ENCODE measurements around the gene C1orf174.

The C1orf174 gene

GRCh38 chr1:3894626-3895278, 5.3 kb downstream of the C1orf174 start:
- in situ Hi-C loops (cut with HindIII; ENCODE audit: low pct_unique_long_range_greater_than_20kb, low sequenced_read_pairs) = no loop called here
- no peak for TF ChIP-seq JUND (IDR thresholded peaks at IDR 0.05; ENCODE audit: low read depth)
- DNase-seq (ENCODE audit: low read depth in 1 of 2, low spot score in 1 of 2) = no peak

- in situ Hi-C loops (cut with HindIII; ENCODE audit: low pct_unique_long_range_greater_than_20kb, low sequenced_read_pairs) = no loop called here
- no peak for TF ChIP-seq JUND (IDR thresholded peaks at IDR 0.05; ENCODE audit: low read depth)
- no peak for DNase-seq (ENCODE audit: low read depth in 1 of 2, low spot score in 1 of 2)
Measured at GRCh38 chr1:3893190-3893589, 6.9 kb downstream of the C1orf174 start.

- in situ Hi-C loops (cut with HindIII; ENCODE audit: low pct_unique_long_range_greater_than_20kb, low sequenced_read_pairs) = no loop called here
- no peak for TF ChIP-seq JUND (IDR thresholded peaks at IDR 0.05; ENCODE audit: low read depth)
- DNase-seq (ENCODE audit: low read depth in 1 of 2, low spot score in 1 of 2) = no peak
Measured at GRCh38 chr1:3892748-3893147, 7.3 kb downstream of the C1orf174 start.

- no peak for DNase-seq (ENCODE audit: low read depth in 1 of 2, low spot score in 1 of 2)
Measured at GRCh38 chr1:3891329-3891865, 8.7 kb downstream of the C1orf174 start.

GRCh38 chr1:3890389-3891328, 9.4 kb downstream of the C1orf174 start:
- in situ Hi-C loops (cut with HindIII; ENCODE audit: low pct_unique_long_range_greater_than_20kb, low sequenced_read_pairs) = no loop called here
- no peak for TF ChIP-seq JUND (IDR thresholded peaks at IDR 0.05; ENCODE audit: low read depth)
- DNase-seq (ENCODE audit: low read depth in 1 of 2, low spot score in 1 of 2) = no peak

More at GRCh38 chr1:3891329-3891865, 8.7 kb downstream of the C1orf174 start:
- no peak for TF ChIP-seq JUND (IDR thresholded peaks at IDR 0.05; ENCODE audit: low read depth)
- in situ Hi-C loops (cut with HindIII; ENCODE audit: low pct_unique_long_range_greater_than_20kb, low sequenced_read_pairs) = no loop called here

GRCh38 chr1:3889936-3890335, 10.1 kb downstream of the C1orf174 start:
- TF ChIP-seq JUND (IDR thresholded peaks at IDR 0.05; ENCODE audit: low read depth) = no peak
- in situ Hi-C loops (cut with HindIII; ENCODE audit: low pct_unique_long_range_greater_than_20kb, low sequenced_read_pairs) = no loop called here
- no peak for DNase-seq (ENCODE audit: low read depth in 1 of 2, low spot score in 1 of 2)

GRCh38 chr1:3888301-3888700, 11.8 kb downstream of the C1orf174 start:
- no peak for TF ChIP-seq JUND (IDR thresholded peaks at IDR 0.05; ENCODE audit: low read depth)
- no peak for DNase-seq (ENCODE audit: low read depth in 1 of 2, low spot score in 1 of 2)
- in situ Hi-C loops (cut with HindIII; ENCODE audit: low pct_unique_long_range_greater_than_20kb, low sequenced_read_pairs) = no loop called here

GRCh38 chr1:3886691-3887090, 13.4 kb downstream of the C1orf174 start:
- no peak for TF ChIP-seq JUND (IDR thresholded peaks at IDR 0.05; ENCODE audit: low read depth)
- no peak for DNase-seq (ENCODE audit: low read depth in 1 of 2, low spot score in 1 of 2)
- in situ Hi-C loops (cut with HindIII; ENCODE audit: low pct_unique_long_range_greater_than_20kb, low sequenced_read_pairs) = no loop called here

GRCh38 chr1:3886106-3886670, 13.9 kb downstream of the C1orf174 start:
- in situ Hi-C loops (cut with HindIII; ENCODE audit: low pct_unique_long_range_greater_than_20kb, low sequenced_read_pairs) = no loop called here
- TF ChIP-seq JUND (IDR thresholded peaks at IDR 0.05; ENCODE audit: low read depth) = no peak
- DNase-seq (ENCODE audit: low read depth in 1 of 2, low spot score in 1 of 2) = no peak

- DNase-seq (ENCODE audit: low read depth in 1 of 2, low spot score in 1 of 2) = no peak
- TF ChIP-seq JUND (IDR thresholded peaks at IDR 0.05; ENCODE audit: low read depth) = no peak
- in situ Hi-C loops (cut with HindIII; ENCODE audit: low pct_unique_long_range_greater_than_20kb, low sequenced_read_pairs) = no loop called here
Measured at GRCh38 chr1:3885611-3886010, 14.5 kb downstream of the C1orf174 start.

GRCh38 chr1:3884966-3885365, 15.1 kb downstream of the C1orf174 start:
- no peak for TF ChIP-seq JUND (IDR thresholded peaks at IDR 0.05; ENCODE audit: low read depth)
- in situ Hi-C loops (cut with HindIII; ENCODE audit: low pct_unique_long_range_greater_than_20kb, low sequenced_read_pairs) = no loop called here

GRCh38 chr1:3883194-3883925, 16.7 kb downstream of the C1orf174 start:
- DNase-seq (ENCODE audit: low read depth in 1 of 2, low spot score in 1 of 2) = no peak
- no peak for TF ChIP-seq JUND (IDR thresholded peaks at IDR 0.05; ENCODE audit: low read depth)
- in situ Hi-C loops (cut with HindIII; ENCODE audit: low pct_unique_long_range_greater_than_20kb, low sequenced_read_pairs) = no loop called here

More at GRCh38 chr1:3884966-3885365, 15.1 kb downstream of the C1orf174 start:
- DNase-seq (ENCODE audit: low read depth in 1 of 2, low spot score in 1 of 2) = no peak

Measured in T47D (cell line).